ENCODE data around the gene PROS1. TPM values are rescaled to one million over a fixed set of nuclear protein-coding genes. Genes with fewer than 3 reads are reported as not detected.
A peak's percentile ranks its signal among the peaks of the same experiment; 100 is the strongest.

The PROS1 gene
- total and polyA plus RNA-seq, 2 donors (not counting 3 experiments of a cell fraction or from before 2014, with no cell fraction given) = 2.6 to 5.2 TPM

DNA sequence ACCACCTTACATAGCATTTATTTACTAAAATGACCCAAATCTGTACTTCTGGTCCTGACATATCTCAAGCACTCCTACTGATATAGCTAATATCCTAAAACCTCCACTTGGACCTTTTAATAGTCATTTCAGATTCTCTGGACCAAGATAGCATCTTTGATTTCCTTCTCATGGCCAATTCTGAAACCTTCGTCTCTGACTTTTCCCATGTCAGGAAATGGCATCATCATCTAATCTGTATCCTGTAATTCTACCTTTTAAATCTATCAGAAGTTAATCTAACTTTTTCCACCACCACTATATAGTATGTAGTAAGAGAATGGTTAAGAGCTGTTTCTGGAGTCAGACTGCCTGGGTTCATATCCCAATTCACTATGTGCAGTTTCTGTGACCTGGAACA is 38.5 kb upstream of the PROS1 start:
- intact Hi-C loops (cut with micrococcal nuclease) (no loop called here), dilution Hi-C loops (cut with MboI; ENCODE audit: extremely low pct_ligation_motif_present, low sequenced_read_pairs) (no loop called here)
- Histone ChIP-seq H3K4me1 (ENCODE audit: control insufficient read depth, extremely low read depth, insufficient read depth, low read length) (peaks cover 6% of the 10 kb centered on the region), H2AFZ (ENCODE audit: low read depth, low read length) (no peak overlapping the region), H3K27ac (ENCODE audit: insufficient read depth, low read depth, low read length) (no peak overlapping the region), H3K27me3 (ENCODE audit: control insufficient read depth in 2 of 2, insufficient read depth in 2 of 2, low read length in 2 of 2) (no peaks in the 10 kb centered on the region), H3K9me1 (replicated peaks; ENCODE audit: control insufficient read depth, extremely low read depth, insufficient read depth, low read length) (no peaks in the 10 kb centered on the region), H3K79me2 (ENCODE audit: control insufficient read depth, insufficient read depth, low read length) (no peaks in the 10 kb centered on the region), H3K4me2 (ENCODE audit: insufficient read depth, low read length) (peak overlapping the region; percentile 36), H3K9me3 (replicated peaks; ENCODE audit: control insufficient read depth, insufficient read depth, low read length) (no peaks in the 10 kb centered on the region), H3K36me3 (ENCODE audit: control insufficient read depth in 2 of 2, extremely low read depth in 1 of 2, insufficient read depth in 2 of 2, low read length in 2 of 2) (no peaks in the 10 kb centered on the region), H3K9ac (replicated peaks; ENCODE audit: extremely low read depth, insufficient read depth, low read length) (no peak overlapping the region), H4K20me1 (replicated peaks; ENCODE audit: control insufficient read depth, extremely low read depth, insufficient read depth, low read length) (no peaks in the 10 kb centered on the region), H3K4me3 (replicated peaks in 1 of 3; ENCODE audit: insufficient read depth in 1 of 3, low read depth in 1 of 3, low read length in 3 of 3) (no peak overlapping the region)
- ChIA-PET CTCF (no interaction called here), POLR2A (no interaction called here)
- DNase-seq (ENCODE audit: low read depth, low spot score) (no peak), FAIRE-seq (no peak)
- peak; percentile 53 for TF ChIP-seq GATA2 (IDR thresholded peaks at IDR 0.05; ENCODE audit: insufficient read depth, insufficient read length, low read depth, low read length)
- TF ChIP-seq EZH2 (IDR thresholded peaks at IDR 0.05; ENCODE audit: borderline replicate concordance, low read depth, low read length, severe bottlenecking) = no peak
- BruUV-seq (replicated peaks) = no TSS peak

DNA sequence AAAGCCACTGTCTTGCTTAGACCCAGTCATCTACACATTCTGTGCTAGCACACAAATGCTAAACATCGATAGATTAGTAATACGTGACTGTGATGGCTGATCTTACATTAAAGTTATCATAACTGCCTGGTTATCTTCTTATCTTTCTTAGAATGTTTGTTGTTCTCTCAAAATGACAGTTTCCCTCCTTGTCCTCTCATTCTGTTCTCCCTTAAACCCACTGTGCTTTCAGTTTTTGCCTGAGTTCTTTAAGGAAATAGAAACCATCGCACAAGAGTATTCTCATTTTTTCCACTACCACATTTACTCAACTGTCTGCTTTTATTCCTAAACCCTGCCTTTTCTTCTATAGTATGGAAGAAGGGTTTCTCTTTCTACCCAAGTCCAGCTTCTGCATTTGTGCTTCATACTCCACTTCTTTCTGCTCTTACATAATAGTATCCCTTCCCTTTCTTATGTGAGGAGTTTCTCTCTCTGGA is 37.6 kb upstream of the PROS1 start:
- FAIRE-seq (no peak), DNase-seq (ENCODE audit: low read depth, low spot score) (no peak)
- no TSS peak for BruUV-seq (replicated peaks)
- Histone ChIP-seq H3K36me3 (ENCODE audit: control insufficient read depth in 2 of 2, extremely low read depth in 1 of 2, insufficient read depth in 2 of 2, low read length in 2 of 2) (no peaks in the 10 kb centered on the region), H3K27ac (ENCODE audit: insufficient read depth, low read depth, low read length) (no peak overlapping the region), H3K4me2 (ENCODE audit: insufficient read depth, low read length) (no peak overlapping the region), H3K27me3 (ENCODE audit: control insufficient read depth in 2 of 2, insufficient read depth in 2 of 2, low read length in 2 of 2) (no peaks in the 10 kb centered on the region), H3K9me1 (replicated peaks; ENCODE audit: control insufficient read depth, extremely low read depth, insufficient read depth, low read length) (no peaks in the 10 kb centered on the region), H3K9me3 (replicated peaks; ENCODE audit: control insufficient read depth, insufficient read depth, low read length) (no peaks in the 10 kb centered on the region), H2AFZ (ENCODE audit: low read depth, low read length) (no peak overlapping the region), H3K4me3 (replicated peaks in 1 of 3; ENCODE audit: insufficient read depth in 1 of 3, low read depth in 1 of 3, low read length in 3 of 3) (no peak overlapping the region), H3K4me1 (ENCODE audit: control insufficient read depth, extremely low read depth, insufficient read depth, low read length) (peaks cover 6% of the 10 kb centered on the region), H3K9ac (replicated peaks; ENCODE audit: extremely low read depth, insufficient read depth, low read length) (no peak overlapping the region), H3K79me2 (ENCODE audit: control insufficient read depth, insufficient read depth, low read length) (no peaks in the 10 kb centered on the region), H4K20me1 (replicated peaks; ENCODE audit: control insufficient read depth, extremely low read depth, insufficient read depth, low read length) (no peaks in the 10 kb centered on the region)
- dilution Hi-C loops (cut with MboI; ENCODE audit: extremely low pct_ligation_motif_present, low sequenced_read_pairs) = no loop called here
- intact Hi-C loops (cut with micrococcal nuclease) = no loop called here
- TF ChIP-seq MYC (IDR thresholded peaks at IDR 0.05; ENCODE audit: low read depth, low read length) (no peak), POLR2AphosphoS5 (IDR thresholded peaks at IDR 0.05; ENCODE audit: insufficient read depth, low read depth, low read length) (no peak), JUN (IDR thresholded peaks at IDR 0.05; ENCODE audit: borderline replicate concordance, insufficient read depth, insufficient read length, low read depth) (no peak), POLR2A (IDR thresholded peaks at IDR 0.05; ENCODE audit: low read depth, low read length) (no peak)
- ChIA-PET POLR2A (no interaction called here), CTCF (interaction anchor here (1.3 kb wide), 1 partner anchor 58 kb away, joined by 9 read pairs; no protein-coding TSS in a partner anchor)
